OCI-LY1 (cell line): Measurements from ENCODE around the gene ZNF598.
"Not testable (repeated sequence)": the region's sequence is repeated elsewhere in the genome, so short reads cannot be mapped to it uniquely, and the experiment has no call there.

Experiments
- EZH2 ChIP-seq: fragments of 200-600 bp; sonication (generic), shearing (Covaris generic); IDR thresholded peaks from 2 replicates; pipeline ENCODE4 v1.8.0; 2017; ENCODE audit warnings: borderline replicate concordance, mixed run types, mild to moderate bottlenecking, antibody characterized with exemption, low read length, moderate library complexity, mixed read lengths
- TF ChIP-seq, protein P1 (sequence below): fragments of 200-600 bp; sonication (generic), shearing (Covaris generic); IDR thresholded peaks from 2 replicates; pipeline ENCODE4 v1.5.1; 2017; ENCODE audit warnings: mild to moderate bottlenecking, antibody characterized with exemption, low read length, moderate library complexity, mixed read lengths

DNA sequence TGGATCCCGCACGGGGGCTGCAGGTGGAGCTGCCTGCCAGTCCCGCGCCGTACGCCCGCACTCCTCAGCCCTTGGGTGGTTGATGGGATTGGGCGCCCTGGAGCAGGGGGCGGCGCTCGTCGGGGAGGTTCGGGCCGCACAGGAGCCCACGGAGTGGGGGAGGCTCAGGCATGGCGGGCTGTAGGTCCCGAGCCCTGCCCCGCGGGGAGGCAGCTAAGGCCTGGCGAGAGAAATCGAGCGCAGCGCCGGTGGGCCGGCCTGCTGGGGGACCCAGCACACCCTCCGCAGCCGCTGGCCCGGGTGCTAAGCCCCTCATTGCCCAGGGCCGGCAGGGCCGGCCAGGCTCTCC, 51.5 kb downstream of the ZNF598 start:
- TF ChIP-seq, protein P1, sequence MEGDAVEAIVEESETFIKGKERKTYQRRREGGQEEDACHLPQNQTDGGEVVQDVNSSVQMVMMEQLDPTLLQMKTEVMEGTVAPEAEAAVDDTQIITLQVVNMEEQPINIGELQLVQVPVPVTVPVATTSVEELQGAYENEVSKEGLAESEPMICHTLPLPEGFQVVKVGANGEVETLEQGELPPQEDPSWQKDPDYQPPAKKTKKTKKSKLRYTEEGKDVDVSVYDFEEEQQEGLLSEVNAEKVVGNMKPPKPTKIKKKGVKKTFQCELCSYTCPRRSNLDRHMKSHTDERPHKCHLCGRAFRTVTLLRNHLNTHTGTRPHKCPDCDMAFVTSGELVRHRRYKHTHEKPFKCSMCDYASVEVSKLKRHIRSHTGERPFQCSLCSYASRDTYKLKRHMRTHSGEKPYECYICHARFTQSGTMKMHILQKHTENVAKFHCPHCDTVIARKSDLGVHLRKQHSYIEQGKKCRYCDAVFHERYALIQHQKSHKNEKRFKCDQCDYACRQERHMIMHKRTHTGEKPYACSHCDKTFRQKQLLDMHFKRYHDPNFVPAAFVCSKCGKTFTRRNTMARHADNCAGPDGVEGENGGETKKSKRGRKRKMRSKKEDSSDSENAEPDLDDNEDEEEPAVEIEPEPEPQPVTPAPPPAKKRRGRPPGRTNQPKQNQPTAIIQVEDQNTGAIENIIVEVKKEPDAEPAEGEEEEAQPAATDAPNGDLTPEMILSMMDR, result not testable (repeated sequence)
- not testable (repeated sequence) for TF ChIP-seq EZH2
